Stimulated activated naive B cell treated with anti-CD40 and anti-IgM and Interleukin-4, amounts not matched to agents 10 μg/mL and 1 μg/mL and 100 μg/mL, for 72 hours (primary cell): ENCODE measurements around the gene KRTAP5-6.

Experiments used
- ATAC-seq, 2 donors: fragments of 150-1000 bp; cut with Tn5 transposase; replicated peaks; 2 replicates each; pipeline ENCODE4 v1.10.0; 2021; ENCODE audit warnings: moderate library complexity in 1 of 2
- DNase-seq: peaks from one replicate; pipeline ENCODE4 v3.0.0; 2021
- H3K27ac Mint-ChIP-seq: one replicate; pipeline ENCODE4 v1.8.0; 2022; ENCODE audit warnings: mild to moderate bottlenecking, mixed read lengths
- H3K27me3 Mint-ChIP-seq, 2 donors: one replicate each; pipeline ENCODE4 v1.8.0; 2022; ENCODE audit warnings: mixed read lengths in 2 of 2
- H3K36me3 Mint-ChIP-seq, 2 donors: one replicate each; pipeline ENCODE4 v1.8.0; 2022; ENCODE audit warnings: mixed read lengths in 2 of 2, mild to moderate bottlenecking in 1 of 2
- H3K4me1 Mint-ChIP-seq, 2 donors: one replicate each; pipeline ENCODE4 v1.8.0; 2022; ENCODE audit warnings: mixed read lengths in 2 of 2, mild to moderate bottlenecking in 1 of 2
- H3K4me3 Mint-ChIP-seq, 2 donors: one replicate each; pipeline ENCODE4 v1.8.0; 2022; ENCODE audit warnings: mild to moderate bottlenecking in 2 of 2, mixed read lengths in 2 of 2, moderate library complexity in 1 of 2
- H3K9me3 Mint-ChIP-seq, 2 donors: one replicate each; pipeline ENCODE4 v1.8.0; 2022; ENCODE audit warnings: mixed read lengths in 2 of 2, mild to moderate bottlenecking in 1 of 2

KRTAP5-6 gene

GRCh38 chr11:1746511-1746931 is 49.5 kb downstream of the KRTAP5-6 start:
- Mint-ChIP-seq H3K9me3 (peaks cover 5 to 9% of the 10 kb centered on the region in 2 donors), H3K27ac (no peak overlapping the region), H3K36me3 (no peaks in the 10 kb centered on the region), H3K4me1 (peaks cover 7 to 21% of the 10 kb centered on the region in 2 donors), H3K27me3 (peaks cover 22 to 29% of the 10 kb centered on the region in 2 donors), H3K4me3 (no peak overlapping the region)
- DNase-seq (no peak), ATAC-seq (no peak)

GRCh38 chr11:1746956-1747752 is 50.2 kb downstream of the KRTAP5-6 start:
- DNase-seq (no peak), ATAC-seq (no peak)
- no peak overlapping the region for H3K4me3 Mint-ChIP-seq
- H3K36me3 Mint-ChIP-seq, result no peaks in the 10 kb centered on the region
- H3K27ac Mint-ChIP-seq, result no peak overlapping the region
- H3K9me3 Mint-ChIP-seq, result peaks cover 5 to 9% of the 10 kb centered on the region in 2 donors
- H3K4me1 Mint-ChIP-seq, result peaks cover 7 to 27% of the 10 kb centered on the region in 2 donors
- H3K27me3 Mint-ChIP-seq, result peaks cover 22 to 32% of the 10 kb centered on the region in 2 donors
